ENCODE results near the gene PIWIL4.
"Not testable (repeated sequence)": the region's sequence is repeated elsewhere in the genome, so short reads cannot be mapped to it uniquely, and the experiment has no call there.

Gene PIWIL4

GRCh38 chr11:94632356-94632755, 65.2 kb downstream of the PIWIL4 start:
- Histone ChIP-seq H3K27me3 (ENCODE audit: control insufficient read depth in 1 of 2, insufficient read depth in 2 of 2, low read length in 2 of 2) (no peaks in the 10 kb centered on the region), H3K4me3 (ENCODE audit: low read depth in 1 of 2, low read length in 2 of 2) (no peak overlapping the region), H3K9ac (ENCODE audit: low read depth in 1 of 2, low read length in 2 of 2) (no peak overlapping the region), H3K4me1 (ENCODE audit: control insufficient read depth in 1 of 2, insufficient read depth in 2 of 2, low read length in 2 of 2) (no peaks in the 10 kb centered on the region), H3K9me3 (ENCODE audit: control insufficient read depth in 1 of 2, low read length in 2 of 2) (peaks cover 0 to 1% of the 10 kb centered on the region in 2 donors), H3K27ac (ENCODE audit: low read depth, low read length) (no peak overlapping the region), H3K36me3 (ENCODE audit: control insufficient read depth in 1 of 2, insufficient read depth in 2 of 2, low read length in 2 of 2) (no peaks in the 10 kb centered on the region)

GRCh38 chr11:94635072-94635471, 67.9 kb downstream of the PIWIL4 start:
- no peak overlapping the region for H3K27ac ChIP-seq (ENCODE audit: low read depth, low read length)
- H3K4me3 ChIP-seq (ENCODE audit: low read depth in 1 of 2, low read length in 2 of 2) = no peak overlapping the region
- H3K4me1 ChIP-seq (ENCODE audit: control insufficient read depth in 1 of 2, insufficient read depth in 2 of 2, low read length in 2 of 2) = peaks cover 4 to 5% of the 10 kb centered on the region in 2 donors
- no peaks in the 10 kb centered on the region for H3K36me3 ChIP-seq (ENCODE audit: control insufficient read depth in 1 of 2, insufficient read depth in 2 of 2, low read length in 2 of 2)
- no peak overlapping the region for H3K9ac ChIP-seq (ENCODE audit: low read depth in 1 of 2, low read length in 2 of 2)
- H3K9me3 ChIP-seq (ENCODE audit: control insufficient read depth in 1 of 2, low read length in 2 of 2) = no peaks in the 10 kb centered on the region
- no peaks in the 10 kb centered on the region for H3K27me3 ChIP-seq (ENCODE audit: control insufficient read depth in 1 of 2, insufficient read depth in 2 of 2, low read length in 2 of 2)

GRCh38 chr11:94636388-94636949, 69.3 kb downstream of the PIWIL4 start:
- no peaks in the 10 kb centered on the region for H3K9me3 ChIP-seq (ENCODE audit: control insufficient read depth in 1 of 2, low read length in 2 of 2)
- H3K4me1 ChIP-seq (ENCODE audit: control insufficient read depth in 1 of 2, insufficient read depth in 2 of 2, low read length in 2 of 2) = peaks cover 4 to 5% of the 10 kb centered on the region in 2 donors
- no peak overlapping the region for H3K4me3 ChIP-seq (ENCODE audit: low read depth in 1 of 2, low read length in 2 of 2)
- no peaks in the 10 kb centered on the region for H3K27me3 ChIP-seq (ENCODE audit: control insufficient read depth in 1 of 2, insufficient read depth in 2 of 2, low read length in 2 of 2)
- H3K9ac ChIP-seq (ENCODE audit: low read depth in 1 of 2, low read length in 2 of 2) = no peak overlapping the region
- no peaks in the 10 kb centered on the region for H3K36me3 ChIP-seq (ENCODE audit: control insufficient read depth in 1 of 2, insufficient read depth in 2 of 2, low read length in 2 of 2)
- H3K27ac ChIP-seq (ENCODE audit: low read depth, low read length) = no peak overlapping the region

- Histone ChIP-seq H3K4me1 (ENCODE audit: control insufficient read depth in 1 of 2, insufficient read depth in 2 of 2, low read length in 2 of 2) (peaks cover 4 to 5% of the 10 kb centered on the region in 2 donors), H3K9me3 (ENCODE audit: control insufficient read depth in 1 of 2, low read length in 2 of 2) (no peaks in the 10 kb centered on the region), H3K27ac (ENCODE audit: low read depth, low read length) (no peak overlapping the region), H3K27me3 (ENCODE audit: control insufficient read depth in 1 of 2, insufficient read depth in 2 of 2, low read length in 2 of 2) (no peaks in the 10 kb centered on the region), H3K9ac (ENCODE audit: low read depth in 1 of 2, low read length in 2 of 2) (no peak overlapping the region), H3K36me3 (ENCODE audit: control insufficient read depth in 1 of 2, insufficient read depth in 2 of 2, low read length in 2 of 2) (no peaks in the 10 kb centered on the region), H3K4me3 (ENCODE audit: low read depth in 1 of 2, low read length in 2 of 2) (no peak overlapping the region)
Observed at GRCh38 chr11:94638301-94638901, 71.2 kb downstream of the PIWIL4 start.

- Histone ChIP-seq H3K4me1 (ENCODE audit: control insufficient read depth in 1 of 2, insufficient read depth in 2 of 2, low read length in 2 of 2) (peaks cover 4 to 5% of the 10 kb centered on the region in 2 donors), H3K36me3 (ENCODE audit: control insufficient read depth in 1 of 2, insufficient read depth in 2 of 2, low read length in 2 of 2) (no peaks in the 10 kb centered on the region), H3K9me3 (ENCODE audit: control insufficient read depth in 1 of 2, low read length in 2 of 2) (no peaks in the 10 kb centered on the region), H3K27me3 (ENCODE audit: control insufficient read depth in 1 of 2, insufficient read depth in 2 of 2, low read length in 2 of 2) (no peaks in the 10 kb centered on the region), H3K4me3 (ENCODE audit: low read depth in 1 of 2, low read length in 2 of 2) (no peak overlapping the region), H3K27ac (ENCODE audit: low read depth, low read length) (no peak overlapping the region), H3K9ac (ENCODE audit: low read depth in 1 of 2, low read length in 2 of 2) (no peak overlapping the region)
Observed at GRCh38 chr11:94638902-94639373, 71.8 kb downstream of the PIWIL4 start.

- Histone ChIP-seq H3K4me1 (ENCODE audit: control insufficient read depth in 1 of 2, insufficient read depth in 2 of 2, low read length in 2 of 2) (peaks cover 4 to 5% of the 10 kb centered on the region in 2 donors), H3K9me3 (ENCODE audit: control insufficient read depth in 1 of 2, low read length in 2 of 2) (no peaks in the 10 kb centered on the region), H3K4me3 (ENCODE audit: low read depth in 1 of 2, low read length in 2 of 2) (no peak overlapping the region), H3K9ac (ENCODE audit: low read depth in 1 of 2, low read length in 2 of 2) (no peak overlapping the region), H3K36me3 (ENCODE audit: control insufficient read depth in 1 of 2, insufficient read depth in 2 of 2, low read length in 2 of 2) (no peaks in the 10 kb centered on the region), H3K27me3 (ENCODE audit: control insufficient read depth in 1 of 2, insufficient read depth in 2 of 2, low read length in 2 of 2) (no peaks in the 10 kb centered on the region), H3K27ac (ENCODE audit: low read depth, low read length) (no peak overlapping the region)
Observed at GRCh38 chr11:94639901-94640721, 72.9 kb downstream of the PIWIL4 start.

- H3K27ac ChIP-seq (ENCODE audit: low read depth, low read length) = no peak overlapping the region
- no peak overlapping the region for H3K9ac ChIP-seq (ENCODE audit: low read depth in 1 of 2, low read length in 2 of 2)
- H3K36me3 ChIP-seq (ENCODE audit: control insufficient read depth in 1 of 2, insufficient read depth in 2 of 2, low read length in 2 of 2) = no peaks in the 10 kb centered on the region
- no peaks in the 10 kb centered on the region for H3K9me3 ChIP-seq (ENCODE audit: control insufficient read depth in 1 of 2, low read length in 2 of 2)
- H3K4me3 ChIP-seq (ENCODE audit: low read depth in 1 of 2, low read length in 2 of 2) = no peak overlapping the region
- H3K27me3 ChIP-seq (ENCODE audit: control insufficient read depth in 1 of 2, insufficient read depth in 2 of 2, low read length in 2 of 2) = no peaks in the 10 kb centered on the region
- peaks cover 4 to 5% of the 10 kb centered on the region in 2 donors for H3K4me1 ChIP-seq (ENCODE audit: control insufficient read depth in 1 of 2, insufficient read depth in 2 of 2, low read length in 2 of 2)
Observed at GRCh38 chr11:94641167-94641761, 74.1 kb downstream of the PIWIL4 start.

- not testable (repeated sequence) for H3K27ac ChIP-seq (ENCODE audit: low read depth, low read length); H3K36me3 ChIP-seq (ENCODE audit: control insufficient read depth in 1 of 2, insufficient read depth in 2 of 2, low read length in 2 of 2); H3K9ac ChIP-seq (ENCODE audit: low read depth in 1 of 2, low read length in 2 of 2); H3K4me3 ChIP-seq (ENCODE audit: low read depth in 1 of 2, low read length in 2 of 2); H3K4me1 ChIP-seq (ENCODE audit: control insufficient read depth in 1 of 2, insufficient read depth in 2 of 2, low read length in 2 of 2); H3K9me3 ChIP-seq (ENCODE audit: control insufficient read depth in 1 of 2, low read length in 2 of 2); H3K27me3 ChIP-seq (ENCODE audit: control insufficient read depth in 1 of 2, insufficient read depth in 2 of 2, low read length in 2 of 2)
Observed at GRCh38 chr11:94643186-94643585, 76.0 kb downstream of the PIWIL4 start.

GRCh38 chr11:94647926-94648325, 80.8 kb downstream of the PIWIL4 start:
- H3K9me3 ChIP-seq (ENCODE audit: control insufficient read depth in 1 of 2, low read length in 2 of 2) = no peaks in the 10 kb centered on the region
- H3K36me3 ChIP-seq (ENCODE audit: control insufficient read depth in 1 of 2, insufficient read depth in 2 of 2, low read length in 2 of 2) = no peaks in the 10 kb centered on the region
- H3K27me3 ChIP-seq (ENCODE audit: control insufficient read depth in 1 of 2, insufficient read depth in 2 of 2, low read length in 2 of 2) = no peaks in the 10 kb centered on the region
- H3K4me3 ChIP-seq (ENCODE audit: low read depth in 1 of 2, low read length in 2 of 2) = no peak overlapping the region
- H3K4me1 ChIP-seq (ENCODE audit: control insufficient read depth in 1 of 2, insufficient read depth in 2 of 2, low read length in 2 of 2) = no peaks in the 10 kb centered on the region
- no peak overlapping the region for H3K27ac ChIP-seq (ENCODE audit: low read depth, low read length)
- H3K9ac ChIP-seq (ENCODE audit: low read depth in 1 of 2, low read length in 2 of 2) = no peak overlapping the region

GRCh38 chr11:94648789-94649188, 81.6 kb downstream of the PIWIL4 start:
- no peak overlapping the region for H3K27ac ChIP-seq (ENCODE audit: low read depth, low read length)
- no peaks in the 10 kb centered on the region for H3K9me3 ChIP-seq (ENCODE audit: control insufficient read depth in 1 of 2, low read length in 2 of 2)
- no peaks in the 10 kb centered on the region for H3K4me1 ChIP-seq (ENCODE audit: control insufficient read depth in 1 of 2, insufficient read depth in 2 of 2, low read length in 2 of 2)
- no peaks in the 10 kb centered on the region for H3K36me3 ChIP-seq (ENCODE audit: control insufficient read depth in 1 of 2, insufficient read depth in 2 of 2, low read length in 2 of 2)
- no peak overlapping the region for H3K4me3 ChIP-seq (ENCODE audit: low read depth in 1 of 2, low read length in 2 of 2)
- H3K9ac ChIP-seq (ENCODE audit: low read depth in 1 of 2, low read length in 2 of 2) = no peak overlapping the region
- no peaks in the 10 kb centered on the region for H3K27me3 ChIP-seq (ENCODE audit: control insufficient read depth in 1 of 2, insufficient read depth in 2 of 2, low read length in 2 of 2)
